ENCODE measurements around the gene GGTLC2.
"Not testable (repeated sequence)": the region's sequence is repeated elsewhere in the genome, so short reads cannot be mapped to it uniquely, and the experiment has no call there.

GRCh38 chr22:22647952-22648351, 3.5 kb downstream of the GGTLC2 start:
- TF ChIP-seq EZH2 (IDR thresholded peaks at IDR 0.05; ENCODE audit: insufficient read depth, poor library complexity, severe bottlenecking); EZH2phosphoT487 (IDR thresholded peaks at IDR 0.05; ENCODE audit: insufficient read depth, low read depth): not testable (repeated sequence)
